Left hindlimb (tissue), 1 donor: ENCODE results near the gene RAPGEF1.
"Not testable (repeated sequence)": the region's sequence is repeated elsewhere in the genome, so short reads cannot be mapped to it uniquely, and the experiment has no call there.

Source experiments
- DNase-seq: peaks from one replicate; pipeline ENCODE4 v3.0.0-alpha.2; 2018

The RAPGEF1 gene

DNA sequence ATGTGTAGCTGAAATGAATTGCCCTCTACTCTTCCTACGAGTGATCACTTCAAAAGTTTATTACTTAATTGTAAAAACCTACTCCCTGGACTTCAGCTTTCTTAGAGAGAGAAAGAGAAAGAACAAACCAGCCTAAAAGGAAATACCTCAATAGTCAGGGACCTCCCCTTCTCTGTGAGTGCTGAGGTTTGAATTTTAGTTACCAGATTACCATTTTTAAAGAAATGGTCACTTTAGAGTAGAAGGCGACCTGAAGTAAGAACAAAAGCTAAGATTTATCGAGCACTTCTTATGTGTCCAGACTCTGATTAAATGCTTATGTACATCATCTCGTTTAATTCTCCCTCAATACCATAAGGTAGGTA is 11.3 kb downstream of the RAPGEF1 start:
- no peak for DNase-seq

DNA sequence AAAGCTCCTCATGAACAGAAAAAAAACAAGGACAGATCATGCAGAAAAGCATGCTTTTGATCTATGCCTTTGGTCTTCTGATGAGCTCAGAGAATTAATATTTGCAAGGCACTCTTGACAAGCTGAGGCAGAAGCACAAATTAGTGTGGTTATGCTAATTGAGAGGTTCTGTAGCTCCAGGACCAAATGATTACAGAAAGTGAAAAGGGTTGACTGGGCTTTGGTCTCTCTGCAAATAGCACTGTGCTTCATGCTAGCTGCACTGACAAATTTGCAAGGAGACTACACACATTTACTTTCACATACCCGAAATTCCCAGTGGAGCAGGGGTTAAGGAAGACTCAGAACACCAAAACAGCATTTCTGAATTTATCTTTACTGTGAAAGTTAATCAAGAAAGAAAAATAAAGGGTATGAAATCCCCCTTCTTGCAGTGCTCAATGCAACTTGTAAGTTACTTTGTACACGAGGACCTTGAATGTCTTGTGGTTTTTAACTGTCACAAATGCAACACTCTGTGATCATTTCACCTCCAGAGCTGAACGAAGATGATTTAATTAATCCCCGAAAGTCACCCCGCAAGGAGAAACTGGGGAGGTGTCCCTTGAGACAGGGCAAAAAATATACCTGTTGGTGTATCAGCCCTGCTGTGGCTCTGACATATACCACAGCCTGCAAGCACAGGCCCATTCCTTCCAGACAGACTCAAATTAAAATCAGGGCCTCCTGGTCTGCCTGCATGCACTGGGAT is 11.9 kb downstream of the RAPGEF1 start:
- no peak for DNase-seq

DNA sequence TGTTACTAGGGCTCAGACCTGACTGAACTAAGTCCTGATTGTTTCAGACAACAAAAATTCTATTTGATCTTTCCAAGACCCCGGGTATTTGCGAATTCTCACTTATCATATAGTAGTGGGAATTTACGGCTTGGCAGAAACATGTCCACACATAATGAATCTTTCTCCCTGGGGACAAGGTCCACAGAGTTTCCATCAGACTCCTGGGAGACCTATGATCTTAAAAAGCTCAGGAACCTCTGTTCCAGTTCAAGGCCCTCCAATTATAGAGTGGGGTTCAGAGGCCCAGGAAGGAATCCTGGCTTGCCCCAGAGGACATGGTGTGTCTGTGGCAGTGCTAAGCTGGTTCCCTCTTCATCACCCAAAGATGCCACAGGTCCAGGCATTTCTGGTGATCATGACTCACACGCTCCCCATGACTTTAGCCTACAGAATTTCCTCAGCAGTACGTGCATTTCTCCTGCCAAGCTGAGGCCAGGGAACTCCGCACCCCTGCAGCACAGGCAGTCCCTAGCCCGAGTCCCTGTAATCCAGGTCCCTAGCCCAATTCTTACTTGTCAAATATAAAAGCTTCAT is 12.6 kb downstream of the RAPGEF1 start:
- no peak for DNase-seq

DNA sequence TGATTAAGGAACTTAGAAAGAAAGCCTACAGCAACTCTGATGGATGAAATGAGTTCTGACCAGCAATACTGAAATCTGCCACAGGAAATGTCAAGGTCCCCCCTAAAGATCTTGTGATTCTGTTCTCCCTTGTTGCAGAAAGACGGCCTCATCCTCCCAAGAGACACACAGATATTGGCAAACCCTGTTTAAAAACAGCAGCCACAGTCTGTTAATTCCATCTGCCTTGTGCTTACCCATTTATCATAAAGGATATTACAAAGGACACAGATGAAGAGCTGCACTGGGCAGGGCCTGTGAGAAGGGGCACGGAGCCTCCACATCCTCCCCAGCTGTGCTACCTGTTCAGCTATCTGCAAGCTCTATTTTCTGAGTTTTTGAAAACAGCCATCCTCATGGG is 15.2 kb downstream of the RAPGEF1 start:
- DNase-seq, result no peak

DNA sequence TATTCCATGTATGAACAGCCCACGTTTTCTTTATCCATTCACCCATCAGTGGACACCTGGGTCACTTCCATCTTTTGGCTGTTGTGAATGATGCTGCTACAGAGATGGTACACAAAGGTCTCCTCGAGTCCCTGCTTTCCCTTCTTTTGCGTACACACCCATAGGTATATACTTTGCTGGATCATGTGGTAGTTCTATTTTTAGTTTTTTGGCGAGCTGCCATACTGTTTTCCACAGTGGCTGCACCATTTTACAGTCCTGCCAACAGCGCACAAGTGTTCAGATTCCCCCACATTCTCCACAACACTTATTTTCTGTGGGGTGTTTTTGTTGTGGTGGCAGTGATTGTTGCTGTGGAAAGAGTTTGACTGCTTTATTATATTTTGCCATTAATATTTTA is 16.2 kb downstream of the RAPGEF1 start:
- no peak for DNase-seq

DNA sequence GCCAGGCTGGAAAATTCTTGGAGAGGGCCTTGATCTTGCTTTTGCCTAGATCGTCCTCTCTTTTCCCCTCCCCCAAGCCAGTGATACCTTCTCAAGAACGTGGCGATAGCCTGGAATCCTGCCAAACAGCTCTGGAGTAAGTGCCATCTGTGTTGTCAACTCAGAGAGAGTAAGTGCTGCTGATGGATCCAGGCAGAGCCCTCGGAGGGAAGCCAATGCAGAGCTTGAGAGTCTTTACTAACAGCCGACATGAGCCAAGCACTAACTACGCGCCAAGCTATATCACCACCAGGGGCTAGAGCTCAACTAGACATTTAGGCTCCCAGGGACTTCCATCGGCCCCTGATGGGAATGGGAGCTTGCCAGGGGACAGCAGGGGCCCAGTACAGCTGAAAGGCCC is 17.6 kb downstream of the RAPGEF1 start:
- no peak for DNase-seq

DNA sequence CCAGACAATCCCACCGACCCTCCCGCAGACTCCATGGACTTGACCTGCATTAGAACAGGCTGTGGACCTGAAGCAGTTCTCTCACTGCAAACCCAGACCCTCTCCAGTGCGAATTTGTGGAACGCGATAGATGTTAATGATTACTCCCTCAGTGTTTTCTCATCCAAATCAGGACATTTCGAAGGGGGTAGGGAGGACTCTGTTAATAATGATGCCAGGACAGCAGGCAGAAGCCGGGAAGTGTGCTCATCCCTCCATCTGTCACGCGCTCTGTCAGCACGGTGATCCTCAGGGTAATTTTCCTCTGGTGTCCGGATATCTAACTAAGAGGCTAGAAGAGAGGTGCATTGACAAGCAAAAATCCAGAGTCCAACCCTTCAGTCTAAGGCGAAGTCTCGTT is 18.8 kb downstream of the RAPGEF1 start:
- DNase-seq, result no peak

DNA sequence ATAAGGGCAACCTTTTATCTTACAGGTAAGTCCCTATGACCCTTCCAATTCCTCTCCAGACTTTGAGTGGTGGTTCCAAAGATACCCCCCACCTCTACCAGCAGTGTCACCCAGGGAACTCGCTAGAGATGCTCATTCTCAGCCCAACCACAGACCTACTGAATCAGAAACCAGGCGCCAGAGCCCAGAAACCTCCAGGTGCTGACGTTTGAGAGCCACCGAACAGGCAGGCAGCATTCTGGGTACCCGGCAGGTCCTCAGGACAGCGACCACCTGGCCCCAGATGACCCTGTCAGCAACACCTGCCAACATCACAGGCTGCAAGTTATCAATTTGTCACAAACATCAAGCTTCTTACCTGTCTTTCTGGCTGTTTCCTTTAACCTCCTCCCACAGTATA is 19.5 kb downstream of the RAPGEF1 start:
- no peak for DNase-seq

DNA sequence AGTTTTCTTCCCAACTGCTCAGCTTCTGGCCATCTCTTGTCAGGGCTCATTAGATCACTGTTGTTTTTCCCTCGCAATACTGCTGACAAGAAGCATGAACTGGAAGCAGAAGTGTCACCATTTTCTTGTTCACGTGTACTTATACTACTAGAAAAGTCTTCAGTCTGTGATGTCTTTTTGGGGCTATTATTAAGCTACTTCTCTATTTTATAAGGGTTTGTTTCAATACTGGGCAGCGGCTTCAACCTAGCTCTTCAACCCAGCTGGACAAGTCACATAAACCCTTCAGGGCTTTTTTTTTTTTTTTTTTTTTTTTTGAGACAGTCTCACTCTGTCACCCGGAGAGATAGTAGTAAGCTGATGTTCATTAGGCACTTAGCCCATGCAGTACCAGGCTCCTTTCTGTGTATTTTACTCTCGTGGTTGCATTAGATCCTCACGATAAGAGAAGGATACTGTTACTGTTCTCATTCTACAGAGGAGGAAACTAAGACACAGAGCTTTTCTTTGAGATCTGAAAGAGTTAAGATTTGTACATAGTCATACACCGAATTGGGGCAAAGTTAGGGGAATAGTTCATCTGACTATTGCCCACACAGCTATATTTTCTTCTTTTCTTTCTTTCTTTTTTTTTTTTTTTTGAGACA is 20.5 kb downstream of the RAPGEF1 start:
- DNase-seq, result no peak

DNA sequence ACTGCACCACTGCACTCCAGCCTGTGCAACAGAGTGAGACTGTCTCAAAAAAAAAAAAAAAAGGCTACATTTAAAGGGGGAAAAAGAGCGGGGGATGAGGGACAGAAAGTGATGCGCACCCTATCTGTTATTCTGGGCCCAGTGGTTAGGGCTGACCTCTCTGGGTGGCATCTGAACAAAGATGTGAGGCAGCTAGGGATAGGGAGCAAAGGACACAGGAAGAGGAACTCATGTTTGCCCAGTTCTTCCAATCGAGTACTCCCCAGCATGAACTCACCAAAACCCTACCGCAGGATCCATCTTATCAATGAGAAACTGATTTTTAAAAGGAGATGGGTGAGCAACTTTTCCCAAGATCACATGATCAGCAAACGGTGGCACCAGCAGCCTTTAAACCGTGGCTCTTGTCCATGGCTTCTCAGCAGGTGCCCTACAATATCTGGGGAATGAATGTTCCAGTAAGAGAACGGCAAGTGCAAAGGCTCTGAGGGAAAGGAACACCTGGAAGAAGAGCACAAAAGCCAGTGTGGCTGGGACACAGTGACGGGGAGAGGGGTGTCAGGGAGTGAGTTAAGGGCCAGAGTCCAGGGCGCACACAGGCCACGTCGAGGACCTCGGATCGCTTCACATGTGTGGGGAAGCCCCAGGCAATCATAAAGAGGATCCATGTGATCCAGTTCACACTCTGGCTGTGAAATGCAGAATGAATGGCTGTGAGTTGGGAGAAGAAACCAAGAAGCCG is 22.0 kb downstream of the RAPGEF1 start:
- no peak for DNase-seq

DNA sequence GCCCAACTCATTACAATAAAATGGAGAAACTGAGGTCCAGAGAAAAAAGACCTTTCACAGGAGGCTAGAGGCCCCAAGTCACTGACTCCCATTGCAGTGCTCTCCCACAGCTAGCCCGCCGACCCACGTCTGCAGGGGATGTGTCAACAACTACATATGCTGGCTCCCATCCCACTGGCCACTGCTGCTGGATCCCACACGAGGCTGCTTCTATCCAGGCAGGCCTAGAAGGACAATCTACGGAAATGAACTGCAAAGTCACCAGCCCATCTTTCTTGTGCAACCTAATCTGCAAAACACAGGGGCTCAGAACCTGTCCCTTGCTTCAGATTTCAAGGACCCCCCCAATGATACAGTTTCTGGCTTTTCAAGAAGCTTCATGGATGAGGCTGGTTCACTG is 24.0 kb downstream of the RAPGEF1 start:
- DNase-seq, result no peak

DNA sequence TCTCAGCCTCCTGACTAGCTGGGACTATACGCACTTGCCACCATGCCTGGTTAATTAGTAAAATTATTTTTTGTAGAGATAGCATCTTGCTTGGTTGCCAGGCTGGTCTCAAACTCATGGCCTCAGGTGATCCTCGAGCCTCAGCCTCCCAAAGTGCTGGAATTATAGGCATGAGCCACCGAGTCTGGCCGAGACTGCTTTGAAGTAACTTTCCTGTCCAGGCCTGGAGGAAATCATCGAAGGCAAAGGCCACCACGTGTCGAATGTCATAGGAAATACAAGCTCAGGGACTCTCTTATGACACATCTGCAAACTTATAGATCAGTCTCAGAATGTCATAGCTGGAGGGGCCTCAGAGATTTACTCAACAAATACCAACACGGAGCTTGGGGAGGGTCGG is 25.1 kb downstream of the RAPGEF1 start:
- no peak for DNase-seq

DNA sequence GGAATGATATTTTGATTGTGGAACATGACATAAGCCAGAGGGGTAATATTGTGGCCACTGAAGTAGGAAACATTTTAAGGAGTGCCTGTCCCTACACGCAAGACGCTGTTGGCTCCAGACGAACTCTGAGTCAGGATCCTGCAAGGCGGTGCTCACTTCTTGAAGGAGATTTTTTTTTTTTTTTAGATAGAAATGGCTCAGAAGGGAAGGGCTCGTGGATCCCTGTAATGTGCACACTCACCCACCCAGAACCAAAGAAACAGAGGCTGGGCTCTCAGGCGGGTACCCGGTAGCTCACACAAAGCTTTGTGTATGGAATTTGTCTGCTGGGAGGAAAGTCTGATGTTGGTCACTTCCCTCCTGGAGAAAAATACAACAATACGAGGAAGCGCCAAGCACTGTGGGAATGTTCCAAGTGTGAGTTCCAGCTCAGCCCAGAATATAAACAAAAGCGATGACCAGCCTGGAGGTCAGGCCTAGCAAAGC is 25.7 kb downstream of the RAPGEF1 start:
- DNase-seq, result no peak

DNA sequence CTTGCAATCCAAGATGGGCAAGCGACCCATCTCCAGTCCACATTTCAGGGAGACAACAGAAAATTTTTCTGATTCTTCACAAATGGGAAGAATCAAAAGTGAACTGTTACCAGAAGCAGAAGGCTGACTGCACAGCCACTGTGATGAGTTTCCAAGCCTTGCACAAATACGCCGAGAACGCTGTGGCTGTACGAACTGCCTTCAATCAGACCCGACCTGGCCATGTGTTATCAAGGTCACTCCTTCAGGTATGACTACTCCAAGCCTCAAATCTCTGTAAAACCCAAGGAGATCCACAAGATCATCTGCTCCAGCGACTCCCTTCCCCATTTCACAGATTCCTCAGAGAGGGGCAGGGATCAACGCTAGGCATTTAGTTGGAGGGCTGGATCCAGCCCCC is 26.9 kb downstream of the RAPGEF1 start:
- no peak for DNase-seq

DNA sequence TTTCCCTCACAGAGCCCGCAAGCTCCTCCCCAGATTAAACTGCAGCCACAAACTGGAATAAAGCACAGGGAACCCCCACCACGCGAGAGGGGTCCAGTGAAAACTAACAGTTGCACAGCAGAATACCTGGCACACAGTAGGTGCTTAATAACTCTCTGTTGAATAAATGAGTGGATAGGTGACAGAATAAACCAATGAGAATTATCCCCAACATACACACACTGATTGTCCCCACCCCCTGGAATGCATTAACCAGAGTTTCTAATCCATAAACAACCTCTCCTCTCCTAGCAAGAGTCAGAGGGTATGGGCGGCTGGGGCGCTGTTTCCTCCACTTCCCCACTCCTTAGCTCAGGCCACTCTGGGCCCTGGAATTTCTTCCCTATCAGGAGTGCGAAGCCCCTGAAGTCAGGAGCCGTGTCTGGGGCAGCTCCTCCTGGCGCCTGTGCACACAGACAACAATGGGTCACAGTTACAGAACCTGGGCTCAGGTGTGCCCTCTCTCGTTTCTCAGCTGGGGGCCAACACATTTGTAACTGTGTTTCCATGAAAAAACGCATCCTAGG is 27.6 kb downstream of the RAPGEF1 start:
- DNase-seq, result no peak

DNA sequence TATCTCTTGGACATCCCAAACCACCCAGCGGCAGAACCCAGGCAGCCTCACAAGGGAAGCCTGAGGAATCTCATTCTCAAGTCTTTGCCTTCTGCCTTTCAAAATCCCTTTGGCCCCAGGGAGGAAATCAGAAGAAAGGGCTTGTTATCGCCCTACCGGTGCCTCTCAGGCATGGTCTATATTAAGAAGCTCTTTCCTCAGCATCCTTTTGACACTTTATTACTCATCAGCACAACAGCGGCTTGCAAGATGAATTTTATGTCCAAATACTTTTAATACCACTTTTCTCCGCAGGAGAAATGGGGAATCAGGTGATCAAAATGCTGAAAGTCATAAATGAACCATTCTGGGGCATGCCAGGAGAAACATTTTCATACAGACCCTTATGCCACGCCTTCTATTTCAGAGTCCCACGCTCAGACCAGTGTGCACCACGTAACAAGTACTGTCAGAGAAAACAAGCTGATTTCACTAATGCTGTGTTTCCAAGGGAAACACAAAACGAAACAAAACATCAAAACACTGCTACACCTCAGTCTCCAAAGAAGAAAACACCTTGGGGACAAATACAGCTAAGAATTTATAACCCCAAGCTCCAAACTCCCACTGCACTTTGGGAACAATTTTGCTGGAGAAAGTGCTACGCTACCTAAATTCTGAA is 30.0 kb downstream of the RAPGEF1 start:
- DNase-seq, result no peak

DNA sequence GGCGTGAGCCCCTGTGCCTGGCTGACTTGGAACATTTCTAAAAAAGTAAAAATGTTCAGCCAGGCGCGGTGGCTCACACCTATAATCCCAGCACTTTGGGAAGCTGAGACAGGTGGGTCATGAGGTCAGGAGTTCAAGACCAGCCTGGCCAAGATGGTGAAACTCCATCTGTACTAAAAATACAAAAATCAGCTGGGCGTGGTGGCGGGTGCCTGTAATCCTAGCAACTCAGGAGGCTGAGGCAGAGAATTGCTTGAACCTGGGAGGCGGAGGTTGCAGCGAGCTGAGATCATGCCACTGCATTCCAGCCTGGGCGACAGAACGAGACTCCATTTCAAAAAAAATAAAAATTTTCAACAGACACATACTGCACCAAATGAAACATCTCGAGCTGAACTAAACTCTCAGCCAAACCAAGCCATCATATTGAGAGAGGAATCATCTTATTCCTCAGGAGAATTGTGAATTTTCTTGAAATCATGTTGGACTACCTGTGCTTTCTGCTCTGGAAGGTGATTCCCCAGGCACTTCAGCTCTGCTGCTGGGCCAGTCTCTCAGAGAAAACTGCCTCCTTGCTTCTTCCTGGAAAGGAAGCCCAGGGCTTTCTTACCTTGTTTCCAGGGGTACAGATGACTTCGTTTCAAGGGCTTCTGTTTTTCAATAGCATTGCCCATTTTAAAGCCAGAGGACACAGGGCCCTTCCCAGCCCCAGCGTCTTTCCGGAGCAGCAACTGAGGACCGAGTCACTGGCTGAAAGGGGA is 30.7 kb downstream of the RAPGEF1 start:
- not testable (repeated sequence) for DNase-seq

DNA sequence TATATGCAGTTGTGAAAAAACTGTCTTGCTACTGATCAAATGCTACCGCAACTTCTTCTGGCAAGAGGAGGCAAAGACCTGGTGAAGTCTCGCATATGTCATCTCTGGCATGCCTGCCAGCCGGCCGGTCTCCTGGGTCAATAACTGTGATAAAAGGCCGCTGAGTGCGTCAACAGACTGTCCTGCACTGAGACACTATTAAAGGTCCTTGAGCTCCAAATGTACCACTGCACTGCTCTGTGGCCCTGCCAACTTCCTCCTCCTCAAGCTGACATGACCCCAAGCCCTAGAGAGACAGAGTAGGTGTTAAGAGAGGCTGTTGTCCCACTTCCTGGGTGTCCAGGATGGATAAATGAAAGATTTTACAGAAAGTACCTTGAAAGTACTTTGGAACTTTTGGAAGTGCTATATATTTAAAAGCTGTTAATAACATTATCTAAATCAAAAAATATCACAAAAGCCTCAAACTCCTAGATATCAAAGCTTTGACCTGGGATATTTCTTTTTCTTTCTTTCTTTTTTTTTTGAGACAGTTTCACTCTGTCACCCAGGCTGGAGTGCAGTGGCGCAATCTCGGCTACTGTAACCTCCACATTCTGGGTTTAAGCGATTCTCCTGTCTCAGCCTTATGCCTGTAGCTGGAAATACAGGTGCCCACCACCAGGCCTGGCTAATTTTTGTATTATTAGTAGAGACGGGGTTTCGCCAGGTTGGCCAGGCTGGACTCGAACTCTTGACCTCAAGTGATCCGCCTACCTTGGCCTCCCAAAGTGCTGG is 31.5 kb downstream of the RAPGEF1 start:
- no peak for DNase-seq

DNA sequence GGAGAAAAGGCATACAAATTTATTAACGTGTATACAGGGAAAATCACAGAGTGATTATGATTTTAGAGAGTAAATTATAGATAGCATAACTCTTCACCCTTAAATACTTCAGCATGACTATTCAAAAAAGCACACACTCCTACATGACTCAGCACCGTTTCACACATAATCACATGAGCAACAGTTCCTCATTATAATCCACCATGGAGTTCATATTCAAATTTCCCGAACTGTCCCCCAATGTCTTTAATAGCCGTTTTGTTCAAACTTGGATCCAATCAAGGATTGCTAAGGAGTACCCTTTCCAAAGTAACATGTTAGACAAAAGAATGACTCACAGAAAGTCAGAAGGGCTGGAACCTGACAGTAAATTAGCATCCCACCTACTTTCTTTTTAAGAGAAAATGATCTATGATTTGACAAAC is 32.1 kb downstream of the RAPGEF1 start:
- DNase-seq, result no peak

DNA sequence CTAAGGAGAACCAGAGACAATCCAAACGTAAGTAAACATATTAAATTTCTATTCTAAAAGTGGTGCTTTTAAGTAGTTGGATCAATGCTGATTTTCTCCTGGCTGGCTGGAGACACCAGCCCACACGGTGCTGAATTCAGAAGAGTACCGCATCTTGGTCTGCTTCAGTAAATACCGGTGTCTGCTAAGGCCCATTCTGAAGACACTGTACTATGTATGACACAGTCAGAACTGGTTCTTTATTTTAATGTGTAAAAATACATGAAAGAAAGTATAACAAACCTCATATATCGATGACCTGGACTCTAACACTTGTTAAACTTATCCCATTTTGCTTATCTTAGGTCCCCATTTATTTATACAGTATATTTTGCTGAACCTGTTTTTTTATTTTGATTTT is 32.8 kb downstream of the RAPGEF1 start:
- no peak for DNase-seq

DNA sequence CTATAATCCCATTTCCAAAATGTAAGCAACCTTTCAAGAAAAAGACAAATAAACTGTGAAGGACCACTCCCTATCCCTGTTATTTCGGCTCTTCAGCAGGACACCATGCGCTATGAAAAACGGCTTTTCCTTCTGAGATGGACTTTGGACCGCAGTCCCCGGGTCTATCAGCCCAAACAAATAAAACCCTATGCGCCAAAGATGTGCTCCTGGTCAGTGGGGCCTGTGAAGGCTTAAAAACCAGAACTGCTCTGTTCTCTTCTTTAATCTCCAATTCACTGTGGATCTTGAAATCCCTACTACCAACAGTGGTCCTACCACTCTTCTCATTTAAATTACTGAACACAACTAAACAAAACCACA is 33.3 kb downstream of the RAPGEF1 start:
- DNase-seq, result no peak
